K562 (cell line): ENCODE results near the gene LY6G6D. TPM values are rescaled to one million over a fixed set of nuclear protein-coding genes. Genes with fewer than 3 reads are reported as not detected.

ENCODE experiments used
- CBX2 ChIP-seq: fragments of 200-600 bp; sonication (generic); IDR thresholded peaks from one replicate; pipeline ENCODE4 v1.6.1; 2012; ENCODE audit warnings: mild to moderate bottlenecking, low read length, inconsistent platforms; ENCODE audit not compliant: insufficient read depth, poor library complexity, severe bottlenecking
- CHCHD3 ChIP-seq: fragments of 250-450 bp; sonication (Bioruptor Pico); IDR thresholded peaks from 2 replicates; pipeline ENCODE4 v2.1.2; 2022; ENCODE audit warnings: mild to moderate bottlenecking
- FOXJ2 ChIP-seq: fragments of 200-800 bp; sonication (Bioruptor generic); IDR thresholded peaks from 2 replicates; pipeline ENCODE4 v1.6.1; 2016; ENCODE audit warnings: missing genetic modification characterization, missing compliant biosample characterization
- ILK ChIP-seq: fragments of 450-650 bp; IDR thresholded peaks from 2 replicates; pipeline ENCODE4 v1.6.1; 2016; ENCODE audit warnings: missing genetic modification characterization, low read depth, mild to moderate bottlenecking, missing compliant biosample characterization, moderate library complexity, borderline replicate concordance
- RB1 ChIP-seq: fragments of 450-650 bp; IDR thresholded peaks from 2 replicates; pipeline ENCODE4 v1.6.1; 2017; ENCODE audit warnings: low read depth, mild to moderate bottlenecking
- RBM17 ChIP-seq: fragments of 200-400 bp; formaldehyde crosslinking; IDR thresholded peaks from 2 replicates; pipeline ENCODE4 v1.6.1; 2017; ENCODE audit warnings: low read depth, mild to moderate bottlenecking, low read length, borderline replicate concordance
- SMARCA4 ChIP-seq: fragments of 450-650 bp; IDR thresholded peaks from 2 replicates; pipeline ENCODE4 v1.6.1; 2016
- ZNF134 ChIP-seq: fragments of 250-450 bp; sonication (Bioruptor Pico); conservative IDR thresholded peaks from 2 replicates; pipeline ENCODE4 v1.4.0; 2020
- ZNF282 ChIP-seq: sonication (generic); formaldehyde crosslinking; IDR thresholded peaks from 2 replicates; pipeline ENCODE4 v1.8.1; 2023; ENCODE audit warnings: missing genetic modification reagents
- ZNF431 ChIP-seq: sonication (generic); formaldehyde crosslinking; IDR thresholded peaks from 2 replicates; pipeline ENCODE4 v1.8.0; 2022; ENCODE audit warnings: mild to moderate bottlenecking, missing genetic modification reagents
- ZNF589 ChIP-seq: fragments of 200-800 bp; sonication (Bioruptor generic); IDR thresholded peaks from 2 replicates; pipeline ENCODE4 v1.6.1; 2016; ENCODE audit warnings: low read depth, missing genetic modification characterization, missing compliant biosample characterization
- ZNF717 ChIP-seq: fragments of 250-450 bp; sonication (Bioruptor Pico); IDR thresholded peaks from 2 replicates; pipeline ENCODE4 v1.5.0; 2021
- polyA plus RNA-seq, 8 experiments: library from polyadenylated mRNA; depleted of rRNA in 4 of 8; stranded (reverse) in 5 of 8; unstranded in 3 of 8; fragments of >200 nt; fragmentation: Nextera tagmentation in 2 of 8; fragmentation: Illumina TruSeq in 1 of 8; extraction: Ambion mirVana in 2 of 8; extraction: Trizol in 1 of 8; gene quantifications; 2 replicates each; pipeline versions ENCODE4 v1.2.1 to v1.2.3, GENCODE V29; 2011 to 2014; ENCODE audit warnings: inconsistent platforms in 1 of 8, missing spikeins in 1 of 8
- total RNA-seq, 7 experiments: library from RNA; depleted of rRNA in 6 of 7; stranded (reverse); fragments of >200 nt in 6 of 7; fragmentation: Illumina TruSeq in 2 of 7; extraction: Trizol in 2 of 7; gene quantifications; 2 replicates each; pipeline versions ENCODE4 v1.2.1 to v1.2.3, GENCODE V29; 2011 to 2021; ENCODE audit warnings: low replicate concordance in 1 of 7
- TF ChIP-seq, protein P1 (sequence below), 2 experiments: fragments of 450-650 bp; formaldehyde crosslinking in 1 of 2; IDR thresholded peaks; 2 replicates each; pipeline versions ENCODE4 v1.4.0 to v1.6.1; 2014 to 2020; ENCODE audit warnings: mild to moderate bottlenecking in 2 of 2, borderline replicate concordance in 1 of 2, low read depth in 1 of 2
- TF ChIP-seq, protein P2 (sequence below): fragments of 450-650 bp; IDR thresholded peaks from 2 replicates; pipeline ENCODE4 v1.6.1; 2016; ENCODE audit warnings: antibody characterized with exemption
- TF ChIP-seq, protein P3 (sequence below): fragments of 450-650 bp; formaldehyde crosslinking; IDR thresholded peaks from 2 replicates; pipeline ENCODE4 v1.4.0; 2020; ENCODE audit warnings: mild to moderate bottlenecking, moderate library complexity

The LY6G6D gene
- total and polyA plus RNA-seq, 9 of the 15 experiments (the other 6 are each of a cell fraction or from before 2014, with no cell fraction given) = 0.30 to 0.38 TPM; not detected in 7

GRCh38 chr6:31690231-31691077, 24.7 kb upstream of the LY6G6D start (continued):
- peak; percentile 82; the same call in 1 of the 2 replicates for TF ChIP-seq RB1
- no peak for TF ChIP-seq ZNF282 (CRISPR knock-in tag)
- 0 out of 2 replicates have a peak, but pooled peaks have one; percentile 36 for TF ChIP-seq ZNF717
- no peak for TF ChIP-seq CBX2
- TF ChIP-seq, protein P1, sequence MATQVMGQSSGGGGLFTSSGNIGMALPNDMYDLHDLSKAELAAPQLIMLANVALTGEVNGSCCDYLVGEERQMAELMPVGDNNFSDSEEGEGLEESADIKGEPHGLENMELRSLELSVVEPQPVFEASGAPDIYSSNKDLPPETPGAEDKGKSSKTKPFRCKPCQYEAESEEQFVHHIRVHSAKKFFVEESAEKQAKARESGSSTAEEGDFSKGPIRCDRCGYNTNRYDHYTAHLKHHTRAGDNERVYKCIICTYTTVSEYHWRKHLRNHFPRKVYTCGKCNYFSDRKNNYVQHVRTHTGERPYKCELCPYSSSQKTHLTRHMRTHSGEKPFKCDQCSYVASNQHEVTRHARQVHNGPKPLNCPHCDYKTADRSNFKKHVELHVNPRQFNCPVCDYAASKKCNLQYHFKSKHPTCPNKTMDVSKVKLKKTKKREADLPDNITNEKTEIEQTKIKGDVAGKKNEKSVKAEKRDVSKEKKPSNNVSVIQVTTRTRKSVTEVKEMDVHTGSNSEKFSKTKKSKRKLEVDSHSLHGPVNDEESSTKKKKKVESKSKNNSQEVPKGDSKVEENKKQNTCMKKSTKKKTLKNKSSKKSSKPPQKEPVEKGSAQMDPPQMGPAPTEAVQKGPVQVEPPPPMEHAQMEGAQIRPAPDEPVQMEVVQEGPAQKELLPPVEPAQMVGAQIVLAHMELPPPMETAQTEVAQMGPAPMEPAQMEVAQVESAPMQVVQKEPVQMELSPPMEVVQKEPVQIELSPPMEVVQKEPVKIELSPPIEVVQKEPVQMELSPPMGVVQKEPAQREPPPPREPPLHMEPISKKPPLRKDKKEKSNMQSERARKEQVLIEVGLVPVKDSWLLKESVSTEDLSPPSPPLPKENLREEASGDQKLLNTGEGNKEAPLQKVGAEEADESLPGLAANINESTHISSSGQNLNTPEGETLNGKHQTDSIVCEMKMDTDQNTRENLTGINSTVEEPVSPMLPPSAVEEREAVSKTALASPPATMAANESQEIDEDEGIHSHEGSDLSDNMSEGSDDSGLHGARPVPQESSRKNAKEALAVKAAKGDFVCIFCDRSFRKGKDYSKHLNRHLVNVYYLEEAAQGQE (IDR thresholded peaks at IDR 0.05; ENCODE audit: borderline replicate concordance) = peak; percentile 59; the same call in 1 of the 2 replicates
- TF ChIP-seq, protein P1 (CRISPR knock-in tag; IDR thresholded peaks at IDR 0.05; ENCODE audit: low read depth) = 0 out of 2 replicates have a peak, but pooled peaks have one; percentile 8
- TF ChIP-seq ZNF134 = no peak
- TF ChIP-seq, protein P2, sequence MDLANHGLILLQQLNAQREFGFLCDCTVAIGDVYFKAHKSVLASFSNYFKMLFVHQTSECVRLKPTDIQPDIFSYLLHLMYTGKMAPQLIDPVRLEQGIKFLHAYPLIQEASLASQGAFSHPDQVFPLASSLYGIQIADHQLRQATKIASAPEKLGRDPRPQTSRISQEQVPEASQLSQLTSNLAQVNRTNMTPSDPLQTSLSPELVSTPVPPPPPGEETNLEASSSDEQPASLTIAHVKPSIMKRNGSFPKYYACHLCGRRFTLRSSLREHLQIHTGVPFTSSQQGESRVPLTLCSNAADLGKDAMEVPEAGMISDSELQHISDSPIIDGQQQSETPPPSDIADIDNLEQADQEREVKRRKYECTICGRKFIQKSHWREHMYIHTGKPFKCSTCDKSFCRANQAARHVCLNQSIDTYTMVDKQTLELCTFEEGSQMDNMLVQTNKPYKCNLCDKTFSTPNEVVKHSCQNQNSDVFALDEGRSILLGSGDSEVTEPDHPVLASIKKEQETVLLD = peak; percentile 93
- TF ChIP-seq CHCHD3 (CRISPR knock-in tag) = no peak; the same call in 1 of the 2 replicates
- TF ChIP-seq FOXJ2 (tag) = no peak
- peak; percentile 81; the same call in 1 of the 2 replicates for TF ChIP-seq ZNF589 (CRISPR knock-in tag)
- no peak; the same call in 1 of the 2 replicates for TF ChIP-seq ILK (tag)
- peak; percentile 14 for TF ChIP-seq ZNF431
- TF ChIP-seq, protein P3, sequence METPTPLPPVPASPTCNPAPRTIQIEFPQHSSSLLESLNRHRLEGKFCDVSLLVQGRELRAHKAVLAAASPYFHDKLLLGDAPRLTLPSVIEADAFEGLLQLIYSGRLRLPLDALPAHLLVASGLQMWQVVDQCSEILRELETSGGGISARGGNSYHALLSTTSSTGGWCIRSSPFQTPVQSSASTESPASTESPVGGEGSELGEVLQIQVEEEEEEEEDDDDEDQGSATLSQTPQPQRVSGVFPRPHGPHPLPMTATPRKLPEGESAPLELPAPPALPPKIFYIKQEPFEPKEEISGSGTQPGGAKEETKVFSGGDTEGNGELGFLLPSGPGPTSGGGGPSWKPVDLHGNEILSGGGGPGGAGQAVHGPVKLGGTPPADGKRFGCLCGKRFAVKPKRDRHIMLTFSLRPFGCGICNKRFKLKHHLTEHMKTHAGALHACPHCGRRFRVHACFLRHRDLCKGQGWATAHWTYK = peak; percentile 87
- no peak for TF ChIP-seq RBM17
- TF ChIP-seq SMARCA4 = peak; percentile 100
